ENCODE measurements around the gene METTL25. TPM values are rescaled to one million over a fixed set of nuclear protein-coding genes. Genes with fewer than 3 reads are reported as not detected.

Gene METTL25
- polyA plus RNA-seq, 2 of the 4 experiments (the other 2 are of a cell fraction) = 3.8 to 6.3 TPM

- H3K4me2 ChIP-seq = no peak overlapping the region
- FAIRE-seq = no peak
- H3K9me3 ChIP-seq = no peaks in the 10 kb centered on the region
- no peak for DNase-seq (ENCODE audit: low read depth in 1 of 2, low spot score in 1 of 2)
- TF ChIP-seq NPAS2 (CRISPR knock-in tag; IDR thresholded peaks at IDR 0.05; ENCODE audit: borderline replicate concordance) (no peak), TP53 (CRISPR knock-in tag; IDR thresholded peaks at IDR 0.05) (no peak), RAD21 (conservative IDR thresholded peaks at IDR 0.05 in 1 of 2, IDR thresholded peaks at IDR 0.05 in 1 of 2) (no peak), REST (IDR thresholded peaks at IDR 0.05) (no peak), CTCF (IDR thresholded peaks at IDR 0.05) (no peak), KDM5A (IDR thresholded peaks at IDR 0.05) (no peak), CBX2 (IDR thresholded peaks at IDR 0.05; ENCODE audit: borderline replicate concordance, low read depth) (no peak), EHMT2 (IDR thresholded peaks at IDR 0.05; ENCODE audit: low read depth) (no peak), TFCP2L1 (CRISPR knock-in tag; IDR thresholded peaks at IDR 0.05) (no peak), RNF2 (IDR thresholded peaks at IDR 0.05; ENCODE audit: borderline replicate concordance, low read depth) (no peak), JUN (IDR thresholded peaks at IDR 0.05) (no peak), ZC3H11A (IDR thresholded peaks at IDR 0.05) (no peak), KDM1A (IDR thresholded peaks at IDR 0.05; ENCODE audit: low read depth) (no peak), HDAC2 (IDR thresholded peaks at IDR 0.05) (no peak), CEBPB (IDR thresholded peaks at IDR 0.05) (no peak), ZSCAN20 (CRISPR knock-in tag; IDR thresholded peaks at IDR 0.05) (no peak)
- no peak overlapping the region for H3K4me3 ChIP-seq
- 12% methylated on average over 1 of the region's 1 CpG for WGBS (ENCODE audit: missing lambda C conversion rate)
- ChIA-PET POLR2A (no interaction called here), CTCF (interaction anchor here (1.3 to 2.6 kb wide), 2 partner anchors 28 to 685 kb away, joined by 6 read pairs; partner anchors contain the start of genes CCDC59 and METTL25)
- no peak for ATAC-seq
- no peak overlapping the region for H3K27ac ChIP-seq
- H3K4me1 ChIP-seq = no peaks in the 10 kb centered on the region
Observed at GRCh38 chr12:82329508-82329907, 28.8 kb upstream of the METTL25 start.

GRCh38 chr12:82350161-82350560 lies 8.2 kb upstream of the METTL25 start:
- CTCF ChIA-PET = interaction anchor here (1.1 kb wide), 1 partner anchor 8 kb away, joined by 5 read pairs; the partner anchor contains the start of genes CCDC59 and METTL25
- TF ChIP-seq HES2 (IDR thresholded peaks at IDR 0.05) = no peak
- no peak for TF ChIP-seq NPAS2 (CRISPR knock-in tag; IDR thresholded peaks at IDR 0.05; ENCODE audit: borderline replicate concordance)
- no peak for TF ChIP-seq SMC3 (IDR thresholded peaks at IDR 0.05)
- TF ChIP-seq TP53 (CRISPR knock-in tag; IDR thresholded peaks at IDR 0.05) = no peak
- TF ChIP-seq POLR2A (IDR thresholded peaks at IDR 0.05; ENCODE audit: low read length) = no peak
- TF ChIP-seq REST (IDR thresholded peaks at IDR 0.05) = no peak
- no peak for TF ChIP-seq FOSL2 (IDR thresholded peaks at IDR 0.05)
- TF ChIP-seq FOSL2 (CRISPR knock-in tag; IDR thresholded peaks at IDR 0.05) = no peak
- TF ChIP-seq ELK1 (IDR thresholded peaks at IDR 0.05; ENCODE audit: low read depth, low read length) = no peak
- Histone ChIP-seq H3K4me1 (no peaks in the 10 kb centered on the region), H3K27ac (no peak overlapping the region), H3K4me3 (no peak overlapping the region), H3K4me2 (no peak overlapping the region), H3K9me3 (no peaks in the 10 kb centered on the region)
- FAIRE-seq = no peak
- peak; percentile 30 to 36; a peak in 2 of 6 replicates for ATAC-seq
- 93% methylated on average over 3 of the region's 3 CpGs for WGBS (ENCODE audit: missing lambda C conversion rate)
- POLR2A ChIA-PET = no interaction called here
- DNase-seq (ENCODE audit: low read depth in 1 of 2, low spot score in 1 of 2) = no peak

Data from A549 (cell line).